Activated naive CD4-positive, alpha-beta T cell treated with anti-CD3 and anti-CD28 coated beads, Interleukin-2, amount 50 U/mL, for 24 hours (primary cell): Measurements from ENCODE around the gene NUP188.
"Not testable (repeated sequence)": the region's sequence is repeated elsewhere in the genome, so short reads cannot be mapped to it uniquely, and the experiment has no call there.

ENCODE experiments used
- H3K27ac Mint-ChIP-seq: one replicate; pipeline ENCODE4 v1.8.0; 2021; ENCODE audit warnings: mild to moderate bottlenecking, mixed read lengths
- H3K27me3 Mint-ChIP-seq: one replicate; pipeline ENCODE4 v1.8.0; 2021; ENCODE audit warnings: mixed read lengths
- H3K36me3 Mint-ChIP-seq: one replicate; pipeline ENCODE4 v1.8.0; 2021; ENCODE audit warnings: mixed read lengths
- H3K4me1 Mint-ChIP-seq: one replicate; pipeline ENCODE4 v1.8.0; 2021; ENCODE audit warnings: mixed read lengths
- H3K4me3 Mint-ChIP-seq: one replicate; pipeline ENCODE4 v1.8.0; 2021; ENCODE audit warnings: mild to moderate bottlenecking, mixed read lengths
- H3K9me3 Mint-ChIP-seq: one replicate; pipeline ENCODE4 v1.8.0; 2021; ENCODE audit warnings: mixed read lengths

NUP188 gene

DNA sequence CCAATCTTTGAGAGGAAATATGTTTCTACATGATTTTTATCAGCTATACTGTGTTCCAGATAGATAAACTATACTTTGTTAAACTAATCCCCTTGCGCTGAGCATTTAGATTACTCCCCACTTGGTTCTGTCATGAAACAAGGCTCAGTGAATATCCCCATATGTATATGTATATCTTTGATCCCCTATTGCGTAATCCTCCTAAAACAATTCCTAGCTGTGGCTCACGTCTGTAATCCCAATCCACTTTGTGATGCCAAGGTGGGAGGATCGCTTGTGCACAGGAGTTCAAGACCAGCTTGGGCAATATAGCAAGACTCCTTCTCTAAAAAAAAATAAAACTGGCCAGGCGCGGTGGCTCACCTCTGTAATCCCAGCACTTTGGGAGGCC lies 24.0 kb upstream of the NUP188 start:
- Mint-ChIP-seq H3K4me3 (no peak overlapping the region), H3K27ac (no peak overlapping the region), H3K27me3 (no peaks in the 10 kb centered on the region), H3K4me1 (peaks cover 26% of the 10 kb centered on the region), H3K9me3 (no peaks in the 10 kb centered on the region), H3K36me3 (no peaks in the 10 kb centered on the region)

DNA sequence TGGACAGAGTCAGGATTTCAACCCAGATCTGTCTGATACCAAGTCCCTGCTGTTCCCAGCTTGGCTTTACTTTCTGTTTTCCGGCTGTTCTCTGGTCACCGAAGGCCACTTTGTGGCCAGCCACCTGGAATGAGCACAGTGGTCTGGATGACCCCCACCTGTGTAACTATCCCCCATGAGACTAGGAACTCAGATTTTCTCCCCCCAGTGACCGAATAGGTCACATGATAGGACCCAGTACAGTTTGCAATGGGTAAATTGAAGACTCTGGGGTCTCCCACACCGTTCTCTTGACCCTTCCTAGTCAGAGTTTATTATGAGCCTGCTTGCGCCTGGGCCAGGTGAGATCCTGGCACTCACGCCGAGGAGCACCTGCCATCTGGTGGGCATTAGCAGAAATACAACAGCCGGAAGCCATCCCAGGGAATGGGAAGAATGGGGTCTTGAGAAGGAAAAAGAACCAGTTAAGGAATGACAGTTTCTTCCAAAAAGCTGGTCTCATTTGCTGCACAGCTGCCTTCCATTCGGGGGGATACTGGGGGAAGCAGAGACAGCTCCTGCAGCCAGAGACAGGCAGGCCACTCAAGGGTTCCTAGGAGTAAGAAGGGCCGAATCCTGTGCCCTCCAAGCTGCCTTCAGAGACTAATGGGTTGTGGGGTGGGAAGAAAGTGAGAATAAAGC lies 19.6 kb upstream of the NUP188 start:
- Mint-ChIP-seq H3K9me3 (no peaks in the 10 kb centered on the region), H3K36me3 (no peaks in the 10 kb centered on the region), H3K27me3 (no peaks in the 10 kb centered on the region), H3K27ac (peak overlapping the region; percentile 33), H3K4me1 (peaks cover 15% of the 10 kb centered on the region), H3K4me3 (no peak overlapping the region)

DNA sequence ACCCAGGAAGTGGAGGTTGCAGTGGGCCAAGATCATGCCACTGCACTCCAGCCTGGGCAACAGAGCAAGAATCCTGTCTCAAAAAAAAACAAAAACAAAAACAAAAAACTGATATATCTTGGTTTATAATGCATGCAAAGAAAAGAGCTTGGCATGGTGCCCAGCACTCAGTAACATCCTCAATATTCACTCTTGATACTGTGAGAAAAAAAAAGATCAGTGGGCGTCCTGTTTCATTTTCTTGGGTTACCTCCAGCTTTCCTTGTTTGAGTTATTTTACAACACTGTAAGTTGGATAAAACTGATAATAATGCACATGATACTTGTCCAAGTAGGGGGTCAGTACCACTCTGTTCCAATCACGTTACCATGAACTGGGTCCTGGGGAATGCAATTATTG lies 18.9 kb upstream of the NUP188 start:
- Mint-ChIP-seq H3K4me1 (peaks cover 15% of the 10 kb centered on the region), H3K27ac (no peak overlapping the region), H3K4me3 (no peak overlapping the region), H3K9me3 (no peaks in the 10 kb centered on the region), H3K36me3 (no peaks in the 10 kb centered on the region), H3K27me3 (no peaks in the 10 kb centered on the region)

GRCh38 chr9:128929560-128929959 lies 17.9 kb upstream of the NUP188 start:
- Mint-ChIP-seq H3K9me3 (no peaks in the 10 kb centered on the region), H3K27me3 (no peaks in the 10 kb centered on the region), H3K27ac (no peak overlapping the region), H3K4me3 (no peak overlapping the region), H3K36me3 (no peaks in the 10 kb centered on the region), H3K4me1 (peaks cover 15% of the 10 kb centered on the region)

DNA sequence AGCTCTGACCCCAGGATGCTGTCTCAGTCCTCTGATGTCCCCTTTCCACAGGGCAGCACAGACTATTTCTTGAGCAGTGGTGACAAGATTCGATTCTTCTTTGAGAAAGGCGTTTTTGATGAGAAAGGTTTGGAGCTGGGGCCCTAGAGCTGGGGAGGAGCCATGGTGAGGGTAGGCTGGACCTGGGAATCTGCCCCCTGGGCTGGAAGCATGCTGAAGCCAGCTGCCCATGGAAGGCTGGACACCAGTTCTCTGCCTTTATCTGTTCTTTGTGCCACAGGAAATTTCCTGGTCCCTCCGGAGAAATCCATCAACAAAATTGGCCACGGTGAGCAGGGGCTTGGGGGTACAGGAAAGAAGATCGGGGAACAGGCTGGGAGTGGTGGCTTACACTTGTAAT lies 13.8 kb upstream of the NUP188 start:
- Mint-ChIP-seq H3K27me3 (no peaks in the 10 kb centered on the region), H3K27ac (no peak overlapping the region), H3K4me3 (no peak overlapping the region), H3K4me1 (no peaks in the 10 kb centered on the region), H3K36me3 (no peaks in the 10 kb centered on the region), H3K9me3 (no peaks in the 10 kb centered on the region)

DNA sequence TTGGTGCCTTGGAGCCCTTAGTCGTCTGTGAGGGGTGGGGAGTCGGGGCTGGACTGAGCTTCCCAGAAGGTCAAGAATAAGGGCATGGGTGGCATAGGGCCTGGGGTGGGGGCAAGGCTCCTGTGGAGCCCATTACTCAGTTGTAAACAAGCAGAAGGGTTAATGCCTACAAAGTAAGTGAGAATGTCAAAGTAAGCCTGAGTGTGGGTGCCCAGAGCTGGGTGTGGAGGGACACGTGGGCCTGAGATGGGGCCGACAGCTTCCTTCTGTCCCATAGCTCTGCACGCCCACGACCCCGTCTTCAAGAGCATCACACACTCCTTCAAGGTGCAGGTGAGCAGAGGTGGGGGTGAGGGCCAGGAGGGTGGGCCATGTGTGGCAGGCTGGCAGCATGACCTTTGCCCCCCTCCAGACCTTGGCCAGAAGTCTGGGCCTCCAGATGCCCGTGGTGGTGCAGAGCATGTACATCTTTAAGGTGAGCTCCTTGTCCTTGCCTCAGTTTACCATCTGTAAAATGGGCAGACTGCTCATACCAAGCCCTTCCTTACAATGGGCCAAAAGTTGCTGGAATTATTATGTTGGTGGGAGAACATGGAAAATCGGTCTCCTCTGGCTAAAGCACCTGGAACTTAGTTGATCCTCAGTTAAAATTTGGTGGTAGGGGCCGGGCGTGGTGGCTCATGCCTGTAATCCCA lies 11.2 kb upstream of the NUP188 start:
- H3K9me3 Mint-ChIP-seq, result no peaks in the 10 kb centered on the region
- no peak overlapping the region for H3K4me3 Mint-ChIP-seq
- H3K36me3 Mint-ChIP-seq, result no peaks in the 10 kb centered on the region
- no peaks in the 10 kb centered on the region for H3K27me3 Mint-ChIP-seq
- no peak overlapping the region for H3K27ac Mint-ChIP-seq
- H3K4me1 Mint-ChIP-seq, result no peaks in the 10 kb centered on the region

GRCh38 chr9:128937310-128938165 lies 10.0 kb upstream of the NUP188 start:
- H3K27ac Mint-ChIP-seq, result peak overlapping the region; percentile 46
- no peaks in the 10 kb centered on the region for H3K36me3 Mint-ChIP-seq
- no peaks in the 10 kb centered on the region for H3K9me3 Mint-ChIP-seq
- no peaks in the 10 kb centered on the region for H3K4me1 Mint-ChIP-seq
- H3K4me3 Mint-ChIP-seq, result no peak overlapping the region
- H3K27me3 Mint-ChIP-seq, result no peaks in the 10 kb centered on the region

- Mint-ChIP-seq H3K27ac (no peak overlapping the region), H3K27me3 (no peaks in the 10 kb centered on the region), H3K4me3 (no peak overlapping the region), H3K4me1 (peaks cover under 1% of the 10 kb centered on the region), H3K9me3 (no peaks in the 10 kb centered on the region), H3K36me3 (no peaks in the 10 kb centered on the region)
These were observed 7.1 kb upstream of the NUP188 start for GRCh38 chr9:128940271-128940921.

- Mint-ChIP-seq H3K4me1 (peaks cover 8% of the 10 kb centered on the region), H3K36me3 (peaks cover 5% of the 10 kb centered on the region), H3K27ac (no peak overlapping the region), H3K27me3 (no peaks in the 10 kb centered on the region), H3K9me3 (no peaks in the 10 kb centered on the region), H3K4me3 (no peak overlapping the region)
These were observed 6.3 kb upstream of the NUP188 start for GRCh38 chr9:128940946-128941755.

GRCh38 chr9:128943832-128944620 lies 3.5 kb upstream of the NUP188 start:
- no peak overlapping the region for H3K27ac Mint-ChIP-seq

GRCh38 chr9:128944966-128945365 lies 2.5 kb upstream of the NUP188 start:
- peaks cover 24% of the 10 kb centered on the region for H3K4me1 Mint-ChIP-seq
- H3K27me3 Mint-ChIP-seq, H3K9me3 Mint-ChIP-seq, H3K36me3 Mint-ChIP-seq, H3K4me3 Mint-ChIP-seq, H3K27ac Mint-ChIP-seq: not testable (repeated sequence)

More at GRCh38 chr9:128943832-128944620, 3.5 kb upstream of the NUP188 start:
- Mint-ChIP-seq H3K36me3 (peaks cover 9% of the 10 kb centered on the region), H3K4me1 (peaks cover 24% of the 10 kb centered on the region), H3K4me3 (no peak overlapping the region), H3K9me3 (no peaks in the 10 kb centered on the region), H3K27me3 (no peaks in the 10 kb centered on the region)

GRCh38 chr9:128945798-128946501 lies 1.5 kb upstream of the NUP188 start:
- Mint-ChIP-seq H3K4me1 (peaks cover 24% of the 10 kb centered on the region), H3K27ac (peak overlapping the region; percentile 97), H3K27me3 (no peaks in the 10 kb centered on the region), H3K4me3 (peak overlapping the region; percentile 89), H3K36me3 (peaks cover 9% of the 10 kb centered on the region), H3K9me3 (no peaks in the 10 kb centered on the region)

DNA sequence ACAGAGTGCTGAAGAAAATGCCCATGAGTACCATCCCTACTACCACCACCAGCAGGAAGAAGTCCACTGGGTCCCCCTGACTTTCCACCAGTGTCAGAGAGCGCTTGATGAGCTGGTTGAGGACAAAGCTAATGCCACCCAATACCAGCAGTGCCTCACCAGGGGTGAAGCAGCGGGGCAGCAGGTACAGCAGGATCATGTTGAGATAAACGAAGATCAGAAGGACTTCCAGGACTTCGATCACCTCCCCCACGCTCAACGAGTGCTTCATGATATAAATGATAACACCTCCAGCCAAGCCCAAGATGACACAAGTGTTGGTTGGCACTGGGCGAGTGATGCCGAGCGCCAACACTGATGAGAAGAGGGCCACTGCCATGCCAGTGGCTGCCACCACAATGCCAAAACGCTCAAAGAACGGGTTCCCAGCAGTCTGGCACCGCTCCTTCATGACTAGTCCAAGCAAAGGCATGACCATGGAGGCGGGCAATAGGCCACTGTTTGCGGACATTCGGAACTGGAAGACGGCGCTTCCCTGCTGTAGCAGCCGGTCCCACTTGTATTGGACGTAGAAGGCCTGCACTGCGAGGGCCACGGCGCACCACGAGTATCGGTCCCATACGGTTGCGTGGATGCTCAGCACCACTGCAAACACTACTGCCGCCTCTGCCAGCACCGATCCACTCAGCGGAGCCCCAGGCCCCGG lies 775 bp upstream of the NUP188 start:
- H3K9me3 Mint-ChIP-seq, result no peaks in the 10 kb centered on the region
- peak overlapping the region; percentile 89 for H3K4me3 Mint-ChIP-seq
- peaks cover 10% of the 10 kb centered on the region for H3K36me3 Mint-ChIP-seq
- H3K27me3 Mint-ChIP-seq, result no peaks in the 10 kb centered on the region
- H3K27ac Mint-ChIP-seq, result peak overlapping the region; percentile 97
- peaks cover 29% of the 10 kb centered on the region for H3K4me1 Mint-ChIP-seq
